LoVo (cell line): Measurements from ENCODE around the gene FAM120B.
"Not testable (repeated sequence)": the region's sequence is repeated elsewhere in the genome, so short reads cannot be mapped to it uniquely, and the experiment has no call there.

ENCODE experiments used
- DNase-seq: peaks from one replicate; pipeline ENCODE4 v3.0.0-alpha.2; 2016; ENCODE audit warnings: low spot score

FAM120B gene

DNA sequence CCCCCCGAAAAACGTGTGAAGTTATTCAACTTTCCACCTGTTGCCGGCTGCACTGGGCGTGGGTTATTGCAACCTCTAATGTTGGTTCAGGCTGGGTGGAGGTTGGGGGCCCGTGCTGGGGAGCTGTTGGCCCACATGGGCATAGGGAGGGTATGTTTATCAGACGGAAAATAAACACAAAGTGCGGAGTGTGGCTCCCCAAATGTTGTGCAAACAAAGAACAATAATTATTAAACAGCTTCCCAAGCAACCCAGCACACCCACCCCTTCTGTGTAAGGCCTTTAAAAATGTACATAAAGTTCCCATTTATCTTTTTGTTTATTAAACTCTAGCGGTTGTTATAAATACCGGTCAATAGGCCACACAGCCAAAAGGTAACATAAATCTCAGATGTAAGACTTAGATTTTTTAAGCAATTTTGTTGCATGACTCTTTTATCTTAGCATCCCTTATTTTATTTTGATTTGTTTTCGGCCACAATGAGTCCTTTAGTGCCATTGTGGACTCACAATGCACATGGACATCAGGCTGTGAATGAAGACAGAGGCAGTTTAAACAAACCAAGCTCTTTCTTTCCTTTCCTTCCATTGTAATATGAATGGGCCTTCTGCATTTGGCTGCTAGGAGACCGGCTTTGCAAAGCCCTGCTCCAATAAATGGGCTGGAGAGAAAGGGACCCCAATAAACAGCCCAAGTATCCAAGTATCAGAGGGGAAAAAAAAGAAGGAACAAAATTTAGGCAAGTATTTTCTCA lies 8.8 kb upstream of the FAM120B start:
- DNase-seq, result no peak

GRCh38 chr6:170298688-170299087 lies 7.9 kb upstream of the FAM120B start:
- DNase-seq, result no peak

GRCh38 chr6:170301184-170301583 lies 5.4 kb upstream of the FAM120B start:
- DNase-seq, result no peak

DNA sequence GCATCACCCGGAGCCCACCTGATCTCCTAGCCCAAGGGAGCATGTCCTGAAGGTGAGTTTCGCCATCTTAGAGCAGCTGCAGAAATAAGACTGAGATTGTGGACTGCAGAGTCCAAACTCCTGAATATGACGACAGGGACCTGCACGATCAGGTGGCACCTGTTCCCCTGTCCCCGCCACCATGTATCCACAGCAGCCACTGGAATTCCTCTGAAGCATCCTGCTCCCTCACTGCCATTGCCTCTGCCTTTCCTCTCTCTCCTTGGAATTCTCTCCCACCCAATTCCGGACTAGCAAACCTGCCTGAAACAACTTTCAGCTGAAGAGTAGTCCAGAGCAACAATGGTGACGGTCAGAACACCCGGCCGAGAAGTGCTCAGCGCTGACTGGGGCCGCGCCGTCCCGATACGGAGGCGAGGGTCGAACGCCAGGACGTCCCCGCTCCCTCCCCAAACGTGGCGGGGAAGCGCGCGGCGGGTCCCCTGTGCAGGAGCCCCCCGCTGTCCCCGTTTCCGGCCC lies 694 bp upstream of the FAM120B start:
- no peak for DNase-seq

DNA sequence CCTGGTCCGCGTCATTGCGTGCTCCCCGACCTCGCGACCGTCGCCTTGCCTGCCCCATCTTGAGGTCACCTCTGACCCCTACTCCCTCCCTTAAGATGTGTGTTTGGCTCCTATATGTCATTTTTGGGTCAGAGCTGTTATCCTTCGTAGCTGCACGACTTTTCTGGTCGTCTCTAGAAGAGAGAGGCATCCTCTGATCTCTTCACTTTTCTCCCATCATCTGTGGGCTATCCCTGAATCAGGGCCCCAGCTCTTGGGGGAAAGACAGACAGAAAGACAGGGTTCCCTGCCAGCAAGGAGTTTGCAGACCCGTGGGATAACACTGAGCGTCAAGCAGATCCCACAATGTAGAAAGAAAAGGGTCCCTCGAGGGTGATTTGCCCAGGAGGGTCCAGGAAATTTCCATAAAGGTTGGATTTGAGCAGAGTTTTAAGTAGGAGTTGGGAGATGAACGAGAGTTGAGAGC lies 555 bp downstream of the FAM120B start:
- DNase-seq, result peak; percentile 4

DNA sequence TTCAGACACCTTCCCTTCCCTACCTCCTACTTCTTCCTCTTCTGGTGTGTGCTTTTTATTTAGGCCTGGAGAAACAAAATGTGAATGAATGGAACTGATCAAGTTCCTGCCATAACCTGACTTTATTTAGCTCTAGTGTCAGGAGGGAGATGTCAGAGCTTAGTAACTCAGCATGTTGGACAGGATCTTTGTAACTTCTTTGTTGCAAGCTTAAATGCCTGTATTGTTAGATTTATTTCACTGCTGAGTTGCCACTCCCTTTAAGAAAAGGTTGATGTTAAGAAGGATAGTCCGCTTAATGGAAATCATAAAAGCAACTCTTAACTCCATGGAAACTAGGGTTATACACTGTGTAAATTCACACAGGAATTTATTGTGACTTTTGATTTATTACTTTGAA lies 2.2 kb downstream of the FAM120B start:
- no peak for DNase-seq

- no peak for DNase-seq
Measured at GRCh38 chr6:170311696-170312095, 5.1 kb downstream of the FAM120B start.

GRCh38 chr6:170312876-170313275 lies 6.3 kb downstream of the FAM120B start:
- no peak for DNase-seq

GRCh38 chr6:170313716-170314295 lies 7.2 kb downstream of the FAM120B start:
- no peak for DNase-seq

- no peak for DNase-seq
Measured at GRCh38 chr6:170314983-170315382, 8.4 kb downstream of the FAM120B start.

- no peak for DNase-seq
Measured at GRCh38 chr6:170316071-170316470, 9.5 kb downstream of the FAM120B start.

- DNase-seq, result no peak
Measured at GRCh38 chr6:170317076-170317475, 10.5 kb downstream of the FAM120B start.

DNA sequence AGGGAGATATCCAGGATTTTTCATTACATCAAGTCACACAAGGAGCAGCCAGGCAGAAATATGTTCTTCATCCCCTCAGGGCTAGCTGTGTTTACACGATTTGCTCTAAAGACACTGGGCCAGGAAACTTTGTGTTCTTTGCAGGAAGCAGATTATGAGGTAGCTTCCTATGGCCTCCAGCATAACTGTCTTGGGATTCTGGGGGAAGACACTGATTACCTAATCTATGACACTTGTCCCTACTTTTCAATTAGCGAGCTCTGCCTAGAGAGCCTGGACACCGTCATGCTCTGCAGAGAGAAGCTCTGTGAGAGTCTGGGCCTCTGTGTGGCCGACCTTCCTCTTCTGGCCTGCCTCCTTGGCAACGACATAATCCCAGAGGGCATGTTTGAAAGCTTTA lies 11.2 kb downstream of the FAM120B start:
- DNase-seq, result no peak

DNA sequence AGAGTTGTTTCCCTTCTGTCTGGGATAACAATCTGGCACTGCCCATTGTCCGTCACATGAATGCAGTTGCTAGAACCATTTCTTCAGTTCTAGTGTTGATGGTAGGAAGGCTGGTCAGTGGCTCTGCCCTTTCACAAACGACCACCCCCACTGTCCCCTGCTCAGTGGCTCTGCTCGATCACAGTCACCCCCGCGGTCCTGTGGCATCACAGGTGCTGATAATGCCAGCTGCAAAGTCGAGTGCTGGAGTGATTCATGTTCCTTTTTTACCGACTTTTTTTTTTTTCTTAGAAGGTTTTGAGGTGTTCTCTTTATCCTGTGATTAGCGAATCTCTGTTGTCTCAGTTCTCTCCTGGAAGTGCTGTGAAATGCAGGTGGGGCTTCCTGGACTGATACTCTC lies 22.8 kb downstream of the FAM120B start:
- DNase-seq, result no peak

- not testable (repeated sequence) for DNase-seq
Measured at GRCh38 chr6:170335199-170335598, 28.6 kb downstream of the FAM120B start.

- peak; percentile 19 for DNase-seq
Measured at GRCh38 chr6:170344631-170345576, 38.3 kb downstream of the FAM120B start.

DNA sequence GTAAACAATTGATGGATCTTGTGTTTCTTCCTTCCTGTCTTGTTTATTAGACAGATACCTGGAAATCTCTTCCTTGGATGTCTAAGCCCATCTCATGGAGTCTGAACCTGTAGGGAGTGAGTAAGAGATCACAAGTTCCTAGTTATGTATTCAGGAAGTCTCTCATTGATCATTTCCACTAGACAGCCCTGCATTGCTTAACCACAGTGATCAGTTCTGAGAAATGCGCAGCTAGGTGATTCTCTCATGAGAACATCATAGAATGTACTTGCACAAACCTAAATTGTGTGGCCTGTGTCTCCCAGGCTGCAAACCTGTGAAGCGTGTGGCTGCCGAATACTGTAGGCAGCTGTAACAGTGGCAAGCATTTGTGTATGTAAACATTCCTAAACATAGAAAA lies 39.1 kb downstream of the FAM120B start:
- no peak for DNase-seq

DNA sequence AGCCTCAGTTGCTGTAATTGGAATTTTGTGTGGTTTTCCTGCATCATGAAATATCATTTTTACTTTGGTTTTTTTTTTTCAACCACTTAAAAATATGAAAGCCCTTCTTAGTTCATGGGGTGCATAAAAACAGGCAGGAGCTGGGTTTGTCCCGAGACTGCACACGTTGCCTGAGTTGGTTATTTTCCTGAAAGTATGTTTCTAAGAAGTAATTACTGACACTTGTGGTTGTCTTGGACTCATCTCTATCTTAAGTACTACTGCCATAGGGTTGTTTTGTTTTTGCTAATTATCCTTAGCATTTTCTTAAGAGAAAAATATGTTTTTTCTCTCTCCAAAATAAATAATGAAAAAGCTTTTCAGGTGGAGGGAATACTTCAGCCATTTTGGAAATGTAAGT lies 40.1 kb downstream of the FAM120B start:
- no peak for DNase-seq

DNA sequence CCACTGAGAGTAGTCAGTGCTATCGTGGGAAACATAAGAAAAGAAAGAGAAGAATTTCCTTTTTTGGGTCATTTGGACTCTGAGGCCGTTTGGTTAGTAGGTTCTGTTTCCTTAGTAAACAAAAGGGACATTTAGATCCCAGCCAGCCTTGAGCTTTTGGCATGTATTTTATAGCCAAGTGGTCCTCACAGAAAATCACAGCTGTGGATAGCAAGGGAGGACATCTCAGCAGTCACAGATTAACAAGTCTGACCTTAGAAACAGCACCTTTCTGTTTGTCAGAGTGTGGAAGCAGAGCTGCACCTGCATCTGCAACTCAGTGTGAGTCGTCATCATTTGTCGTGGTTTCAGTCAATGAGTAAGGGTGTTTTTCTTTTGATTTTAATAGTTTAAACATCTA lies 40.5 kb downstream of the FAM120B start:
- no peak for DNase-seq

DNA sequence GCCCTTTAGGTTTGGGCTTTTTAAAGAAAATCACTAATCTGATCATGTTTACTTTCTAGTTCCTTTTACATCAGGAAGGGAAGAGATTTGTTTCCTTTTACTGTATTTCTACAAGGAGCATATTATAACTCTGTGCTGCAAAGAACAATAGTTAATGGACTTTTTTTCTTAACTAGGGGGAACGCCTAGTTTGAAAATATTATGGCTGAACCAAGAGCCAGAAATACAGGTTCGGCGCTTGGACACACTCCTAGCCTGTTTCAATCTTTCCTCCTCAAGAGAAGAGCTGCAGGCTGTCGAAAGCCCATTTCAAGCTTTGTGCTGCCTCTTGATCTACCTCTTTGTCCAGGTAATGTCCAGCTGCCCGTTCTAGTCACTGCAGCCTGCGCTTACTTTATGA lies 41.4 kb downstream of the FAM120B start:
- DNase-seq, result no peak

DNA sequence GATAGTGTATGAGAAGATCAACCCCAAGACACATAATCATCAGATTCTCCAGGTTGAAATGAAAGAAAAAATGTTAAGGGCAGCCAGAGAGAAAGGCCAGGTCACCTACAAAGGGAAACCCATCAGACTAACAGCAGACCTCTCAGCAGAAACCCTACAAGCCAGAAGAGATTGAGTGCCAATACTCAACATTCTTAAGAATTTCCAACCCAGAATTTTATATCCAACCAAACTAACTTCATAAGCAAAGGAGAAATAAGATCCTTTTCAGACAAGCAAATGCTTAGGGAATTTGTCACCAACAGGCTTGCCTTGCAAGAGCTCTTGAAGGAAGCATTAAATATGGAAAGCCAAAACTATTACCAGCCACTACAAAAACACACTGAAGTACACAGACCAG lies 44.9 kb downstream of the FAM120B start:
- not testable (repeated sequence) for DNase-seq

- not testable (repeated sequence) for DNase-seq
Measured at GRCh38 chr6:170355190-170355589, 48.6 kb downstream of the FAM120B start.
